Measurements from ENCODE around the gene SRPRB.
"Not testable (repeated sequence)": the region's sequence is repeated elsewhere in the genome, so short reads cannot be mapped to it uniquely, and the experiment has no call there.

The SRPRB gene

DNA sequence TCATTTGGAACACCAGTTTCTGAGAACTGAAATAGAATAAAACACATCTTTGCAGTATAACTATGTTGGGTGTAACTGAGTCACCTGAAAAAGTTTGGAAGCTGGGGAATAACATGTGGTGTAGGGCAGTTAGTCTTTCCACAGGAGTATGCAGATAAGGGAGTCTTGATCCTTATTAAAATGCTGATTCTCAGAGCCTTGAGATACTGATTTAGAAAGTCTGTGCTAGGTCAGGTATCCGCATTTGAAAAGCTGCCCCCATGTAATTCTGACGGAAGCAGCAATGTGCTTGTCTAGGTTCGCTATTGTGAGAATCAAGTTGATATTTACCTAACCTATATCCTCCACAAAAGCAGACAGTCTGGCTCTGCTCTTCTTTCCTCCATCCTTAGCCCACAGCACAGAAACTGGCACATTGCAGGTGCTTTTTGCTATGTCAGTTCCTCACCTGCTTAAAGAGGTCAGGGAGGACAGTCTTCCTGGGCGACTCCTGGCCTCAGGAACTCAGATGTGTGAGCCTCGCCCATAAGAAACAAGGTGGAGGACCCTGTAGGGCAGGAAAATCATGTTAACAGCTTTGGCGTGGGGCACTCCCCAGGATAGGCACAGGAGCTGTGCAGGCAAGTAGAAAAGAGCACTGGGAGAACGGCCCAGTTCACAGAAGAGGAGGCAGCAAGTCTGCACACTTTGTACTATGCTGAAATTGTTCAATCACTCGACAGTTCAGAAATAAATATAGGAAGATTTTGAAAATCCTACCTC lies 27.6 kb upstream of the SRPRB start:
- no peak for DNase-seq (ENCODE audit: low read depth in 2 of 2)

- DNase-seq (ENCODE audit: low read depth in 2 of 2) = no peak
Measured at GRCh38 chr3:133779626-133780203, 25.9 kb upstream of the SRPRB start.

DNA sequence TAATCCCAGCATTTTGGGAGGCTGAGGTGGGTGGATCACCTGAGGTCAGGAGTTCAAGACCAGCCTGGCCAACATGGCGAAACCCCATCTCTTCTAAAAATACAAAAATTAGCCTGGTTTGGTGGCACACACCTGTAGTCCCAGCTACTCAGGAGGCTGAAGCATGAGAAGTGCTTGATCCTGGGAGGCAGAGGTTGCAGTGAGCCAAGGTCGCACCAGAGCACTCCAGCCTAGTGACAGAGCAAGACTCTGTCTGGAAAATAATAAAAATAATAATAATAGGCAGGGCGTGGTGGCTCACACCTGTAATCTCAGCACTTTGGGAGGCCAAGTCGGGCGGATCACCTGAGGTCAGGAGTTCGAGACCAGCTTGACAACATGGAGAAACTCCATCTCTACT lies 24.9 kb upstream of the SRPRB start:
- not testable (repeated sequence) for DNase-seq (ENCODE audit: low read depth in 2 of 2)

GRCh38 chr3:133781570-133781969 lies 24.0 kb upstream of the SRPRB start:
- DNase-seq (ENCODE audit: low read depth in 2 of 2) = no peak

DNA sequence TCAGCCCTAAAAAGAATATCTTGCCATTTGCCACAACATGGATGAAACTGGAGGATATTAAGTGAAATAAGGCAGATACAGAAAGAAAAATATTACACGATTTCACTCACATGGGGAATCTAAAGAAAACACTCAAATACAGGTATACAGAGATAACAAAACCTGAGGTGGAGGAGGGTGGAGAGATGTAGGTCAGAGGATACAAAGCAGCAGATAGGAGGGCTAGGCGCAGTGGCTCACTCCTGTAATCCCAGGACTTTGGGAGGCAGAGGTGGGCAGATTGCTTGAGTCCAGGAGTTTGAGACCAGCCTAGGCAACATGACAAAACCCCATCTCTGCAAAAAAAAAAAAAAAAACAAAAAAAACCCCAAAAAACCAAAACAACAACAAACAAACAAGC lies 23.2 kb upstream of the SRPRB start:
- DNase-seq (ENCODE audit: low read depth in 2 of 2) = no peak

DNA sequence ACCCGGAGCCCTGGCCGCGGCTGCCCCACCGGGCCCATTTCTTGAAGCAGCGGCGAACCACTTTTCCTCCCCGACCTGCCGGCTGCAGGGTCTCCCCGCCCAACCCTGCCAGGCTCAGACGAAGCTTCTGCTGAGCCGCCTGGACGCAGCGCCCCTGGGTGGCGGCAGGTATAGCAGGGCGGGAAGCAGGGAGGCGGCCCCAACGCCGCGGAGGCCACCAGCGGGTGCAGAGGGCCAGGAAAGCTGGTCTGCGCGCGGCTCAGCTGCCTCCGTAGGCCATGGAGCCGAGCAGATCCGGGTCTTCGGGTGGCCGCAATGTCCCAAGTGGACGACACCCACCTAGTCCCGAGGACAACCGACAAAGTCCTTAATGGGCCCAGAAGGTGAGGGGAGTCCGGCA lies 21.9 kb upstream of the SRPRB start:
- DNase-seq (ENCODE audit: low read depth in 2 of 2) = no peak

GRCh38 chr3:133788024-133788423 lies 17.6 kb upstream of the SRPRB start:
- no peak for DNase-seq (ENCODE audit: low read depth in 2 of 2)

- DNase-seq (ENCODE audit: low read depth in 2 of 2) = no peak
Measured at GRCh38 chr3:133792171-133792763, 13.3 kb upstream of the SRPRB start.

DNA sequence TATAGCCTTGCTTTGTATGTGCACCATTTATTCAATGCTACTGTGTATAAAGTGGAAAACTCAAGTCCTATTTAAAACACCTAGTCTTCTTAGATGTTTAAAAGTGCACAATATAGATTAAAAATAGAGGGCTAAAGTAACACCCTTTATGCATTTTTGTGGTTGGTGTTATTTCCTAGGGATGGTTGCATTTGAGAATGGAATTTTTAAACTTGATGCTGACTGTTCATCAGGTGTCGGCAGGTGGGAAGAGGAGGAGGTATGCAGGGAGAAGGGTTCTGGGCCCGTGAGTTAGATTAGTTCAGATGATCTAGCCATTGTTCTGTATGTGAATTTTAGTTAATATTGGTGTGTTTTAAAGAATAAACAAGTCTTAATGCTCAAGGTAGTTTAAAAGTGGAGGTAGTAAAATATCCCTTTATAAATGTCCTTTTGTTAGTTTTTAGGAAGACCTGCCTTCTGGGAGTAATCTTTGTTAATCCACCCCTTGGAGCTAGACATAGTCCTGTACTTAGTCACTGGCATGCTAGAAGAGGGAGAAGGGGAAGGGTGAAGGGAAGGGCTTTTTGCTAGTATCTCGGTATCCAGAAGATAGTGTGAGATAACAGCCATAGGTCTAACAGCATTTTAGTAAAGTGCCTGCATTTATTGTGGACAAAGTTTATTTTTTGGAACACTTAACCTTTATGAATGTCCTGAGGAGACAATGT lies 8.1 kb upstream of the SRPRB start:
- DNase-seq (ENCODE audit: low read depth in 2 of 2) = no peak

GRCh38 chr3:133799794-133800585 lies 5.6 kb upstream of the SRPRB start:
- DNase-seq (ENCODE audit: low read depth in 2 of 2) = no peak

GRCh38 chr3:133803469-133803868 lies 2.1 kb upstream of the SRPRB start:
- no peak for DNase-seq (ENCODE audit: low read depth in 2 of 2)

GRCh38 chr3:133804896-133805295 lies 719 bp upstream of the SRPRB start:
- DNase-seq (ENCODE audit: low read depth in 2 of 2) = no peak

DNA sequence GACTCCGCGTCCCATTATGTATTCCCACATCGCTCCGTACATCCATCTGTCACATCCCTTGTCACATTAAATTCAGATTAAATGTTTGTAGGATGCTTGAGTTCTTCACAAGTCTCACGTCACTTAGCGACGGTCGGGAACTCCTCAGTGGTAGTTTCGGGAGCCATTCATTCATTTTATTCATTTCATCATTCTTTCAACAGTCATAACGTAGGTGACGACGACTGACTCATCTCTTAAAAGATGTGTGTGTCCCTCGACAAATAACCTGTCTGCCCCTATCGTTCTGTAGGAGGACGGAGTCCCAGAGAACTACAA lies 272 bp upstream of the SRPRB start:
- DNase-seq (ENCODE audit: low read depth in 2 of 2) = no peak

GRCh38 chr3:133812872-133813271 lies 7.3 kb downstream of the SRPRB start:
- no peak for DNase-seq (ENCODE audit: low read depth in 2 of 2)

- no peak for DNase-seq (ENCODE audit: low read depth in 2 of 2)
Measured at GRCh38 chr3:133815386-133815785, 9.8 kb downstream of the SRPRB start.

DNA sequence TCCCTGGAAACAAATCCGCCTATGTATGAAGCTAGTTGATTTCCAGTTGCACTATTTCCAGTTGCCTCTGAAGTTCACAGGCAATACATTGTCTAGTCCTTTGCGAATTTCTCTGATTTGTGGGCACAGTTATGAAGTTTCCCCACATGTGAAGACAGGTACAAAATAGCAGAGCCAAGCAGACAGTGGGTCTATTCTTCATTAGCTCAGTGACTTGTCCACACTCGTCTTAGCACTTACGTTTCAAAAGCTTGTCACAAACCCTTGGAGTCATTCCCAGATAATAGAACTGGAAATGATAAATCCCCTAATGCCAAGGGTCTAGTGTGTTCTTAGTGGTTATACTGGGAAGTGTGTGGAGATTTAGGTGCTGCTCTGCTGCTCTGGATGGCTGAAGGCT lies 14.5 kb downstream of the SRPRB start:
- DNase-seq (ENCODE audit: low read depth in 2 of 2) = no peak

GRCh38 chr3:133820889-133821675 lies 15.5 kb downstream of the SRPRB start:
- no peak for DNase-seq (ENCODE audit: low read depth in 2 of 2)

DNA sequence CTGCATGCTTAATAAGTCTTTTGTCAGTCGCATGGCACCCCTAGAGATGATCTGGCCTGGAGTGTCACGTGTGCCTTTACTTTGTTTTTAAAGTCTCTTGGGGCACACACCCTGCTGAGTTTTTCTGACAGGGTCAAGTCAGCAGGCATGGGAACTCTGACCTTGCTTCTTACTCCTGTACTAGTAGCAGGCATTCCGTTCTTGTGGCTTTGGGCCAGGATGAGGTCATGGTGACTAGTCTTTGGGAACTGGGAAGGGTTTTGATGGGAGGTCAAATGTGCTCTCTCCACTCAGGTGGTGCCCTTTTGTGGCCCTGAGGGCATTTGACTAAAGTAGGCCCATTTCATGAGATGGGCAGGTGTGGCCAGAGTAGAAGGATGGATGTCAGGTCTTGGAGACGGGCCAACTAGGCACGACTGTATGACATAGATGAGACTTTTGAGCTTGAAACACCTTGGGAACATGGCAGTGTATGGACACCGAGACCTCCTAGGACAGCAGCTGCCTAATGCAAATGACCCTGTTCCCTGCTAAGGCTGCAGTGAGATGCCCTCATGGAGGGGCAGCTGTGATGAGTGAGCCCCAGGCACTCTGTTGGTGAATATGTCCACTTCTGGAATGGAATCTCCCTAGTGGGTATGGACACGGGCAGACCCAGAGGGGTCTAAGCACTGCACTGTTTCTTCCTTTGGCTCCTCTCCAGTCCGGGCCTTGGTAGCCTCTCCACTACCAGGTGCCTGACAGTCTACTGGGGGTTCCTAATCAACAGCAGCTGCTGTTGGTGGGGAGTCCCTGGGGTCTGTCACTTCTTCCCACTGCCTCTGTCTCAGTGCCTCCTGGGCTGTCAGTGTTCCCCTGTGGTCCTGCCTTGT lies 16.4 kb downstream of the SRPRB start:
- no peak for DNase-seq (ENCODE audit: low read depth in 2 of 2)

- DNase-seq (ENCODE audit: low read depth in 2 of 2) = no peak
Measured at GRCh38 chr3:133824961-133825485, 19.4 kb downstream of the SRPRB start.

Measured in stimulated activated CD4-positive, alpha-beta T cell treated with anti-CD3 and anti-CD28 coated beads, Interleukin-12 subunit alpha, Interleukin-12 subunit beta, amount 100 ng/mL, for 24 hours (primary cell).